HCT116 (cell line): ENCODE measurements around the gene FASN. TPM values are rescaled to one million over a fixed set of nuclear protein-coding genes. Genes with fewer than 3 reads are reported as not detected.

Source experiments
- ATAC-seq: fragments of 200-7000 bp; cut with Tn5 transposase; 2 replicates; pipeline ENCODE4 v1.9.1; 2020; ENCODE audit warnings: mild to moderate bottlenecking, moderate library complexity
- BruUV-seq: library from RNA; stranded (reverse); fragments of 400-500 nt; replicated peaks from 2 replicates; lab custom pipeline; 2021; lab: Mats Ljungman, UMichigan
- CTCF ChIA-PET: fragments of 300-600 bp; sonication (Branson Sonifier 250); formaldehyde crosslinking; loops from one replicate; lab custom pipeline; 2021; ENCODE audit warnings: antibody characterized with exemption; lab: Charles Lee
- POLR2A ChIA-PET: fragments of 300-600, 350-600 bp; sonication (Branson Sonifier 250); formaldehyde crosslinking; loops from one replicate; lab custom pipeline; 2021; ENCODE audit warnings: antibody characterized with exemption; lab: Charles Lee
- RAD21 ChIA-PET, 2 experiments: fragments of 300-600 bp; sonication (Branson Sonifier 250); formaldehyde crosslinking; loops; one replicate each; lab custom pipeline; 2023; ENCODE audit warnings: low total read pairs in 2 of 2; ENCODE audit not compliant: uncharacterized antibody in 2 of 2, unreplicated experiment in 2 of 2, low non-redundant PET in 1 of 2; lab: Charles Lee
- DNase-seq: peaks from one replicate; pipeline ENCODE4 v3.0.0-alpha.2; 2010; ENCODE audit warnings: low read depth, low spot score
- H2AFZ ChIP-seq: fragments of 200-600 bp; shearing (Covaris generic), sonication (generic); 2 replicates; pipeline ENCODE4 v1.6.1; 2017; ENCODE audit warnings: low read depth, mixed run types, mixed read lengths, antibody characterized with exemption, low read length; ENCODE audit not compliant: poor library complexity, severe bottlenecking
- H3K27ac ChIP-seq: 2 replicates; pipeline ENCODE4 v1.5.1; 2012; ENCODE audit warnings: low read depth, low read length
- H3K27me3 ChIP-seq: fragments of 200-600 bp; sonication (generic); 2 replicates; pipeline ENCODE4 v1.6.1; 2016; ENCODE audit warnings: mixed run types, low read length, mixed read lengths; ENCODE audit not compliant: insufficient read depth
- H3K36me3 ChIP-seq, 2 experiments: fragments of 200-500 bp in 1 of 2; fragments of 200-600 bp in 1 of 2; sonication (Bioruptor generic) in 1 of 2; sonication (generic) in 1 of 2; 2 replicates each; pipeline versions ENCODE4 v1.5.1 to v1.6.1; 2014 to 2016; ENCODE audit warnings: low read length in 2 of 2, inconsistent platforms in 1 of 2, mixed read lengths in 1 of 2, mixed run types in 1 of 2; ENCODE audit not compliant: insufficient read depth in 2 of 2, control insufficient read depth in 1 of 2
- H3K4me1 ChIP-seq, 2 experiments: fragments of 200-600 bp in 1 of 2; sonication (generic) in 1 of 2; 2 replicates each; pipeline versions ENCODE4 v1.5.1 to v1.6.1; 2012 to 2017; ENCODE audit warnings: low read length in 2 of 2, inconsistent platforms in 1 of 2, mild to moderate bottlenecking in 1 of 2, mixed read lengths in 1 of 2, mixed run types in 1 of 2, moderate library complexity in 1 of 2; ENCODE audit not compliant: insufficient read depth in 2 of 2, control insufficient read depth in 1 of 2
- H3K4me2 ChIP-seq: fragments of 200-600 bp; sonication (generic); 2 replicates; pipeline ENCODE4 v1.6.1; 2017; ENCODE audit warnings: mixed run types, low read length, mixed read lengths
- H3K4me3 ChIP-seq, 2 experiments: fragments of 200-600 bp in 1 of 2; sonication (generic) in 1 of 2; replicated peaks in 1 of 2; 2 replicates each; pipeline ENCODE4 v1.5.1; 2011 to 2016; ENCODE audit warnings: low read length in 2 of 2, control low read depth in 1 of 2, low read depth in 1 of 2, mild to moderate bottlenecking in 1 of 2, mixed read lengths in 1 of 2, mixed run types in 1 of 2
- H3K79me2 ChIP-seq: fragments of 200-600 bp; sonication (generic); 2 replicates; pipeline ENCODE4 v1.6.1; 2017; ENCODE audit warnings: mild to moderate bottlenecking, mixed run types, low read length, moderate library complexity, mixed read lengths; ENCODE audit not compliant: insufficient read depth
- H3K9ac ChIP-seq: fragments of 200-600 bp; sonication (generic); 2 replicates; pipeline ENCODE4 v1.6.1; 2016; ENCODE audit warnings: low read length, mixed read lengths
- H3K9me2 ChIP-seq: fragments of 200-600 bp; sonication (generic), shearing (Covaris generic); 2 replicates; pipeline ENCODE4 v1.6.1; 2017; ENCODE audit warnings: mixed run types, mild to moderate bottlenecking, moderate library complexity; ENCODE audit not compliant: insufficient read depth
- H3K9me3 ChIP-seq, 2 experiments: fragments of 200-500 bp in 1 of 2; fragments of 200-600 bp in 1 of 2; sonication (Bioruptor generic) in 1 of 2; sonication (generic) in 1 of 2; 2 replicates each; pipeline ENCODE4 v1.6.1; 2014 to 2017; ENCODE audit warnings: low read length in 2 of 2, mixed read lengths in 2 of 2, inconsistent platforms in 1 of 2, low read depth in 1 of 2, mild to moderate bottlenecking in 1 of 2, mixed run types in 1 of 2, moderate library complexity in 1 of 2; ENCODE audit not compliant: control insufficient read depth in 1 of 2, insufficient read depth in 1 of 2
- H4K20me1 ChIP-seq: fragments of 200-600 bp; sonication (generic), shearing (Covaris generic); 2 replicates; pipeline ENCODE4 v1.6.1; 2017; ENCODE audit warnings: mixed run types, mild to moderate bottlenecking, moderate library complexity; ENCODE audit not compliant: insufficient read depth
- CBX3 ChIP-seq: IDR thresholded peaks from 2 replicates; pipeline ENCODE4 v1.6.1; 2012; ENCODE audit warnings: low read depth
- EZH2phosphoT487 ChIP-seq: fragments of 200-600 bp; IDR thresholded peaks from 2 replicates; pipeline ENCODE4 v1.6.1; 2018; ENCODE audit warnings: antibody characterized with exemption, borderline replicate concordance
- POLR2A ChIP-seq: IDR thresholded peaks from 2 replicates; pipeline ENCODE4 v1.7.0; 2011; ENCODE audit warnings: borderline replicate concordance; ENCODE audit not compliant: insufficient read depth, insufficient read length; ENCODE audit errors: extremely low read depth
- RAD21 ChIP-seq: IDR thresholded peaks from 2 replicates; pipeline ENCODE4 v1.6.1; 2012; ENCODE audit warnings: low read depth, mild to moderate bottlenecking
- REST ChIP-seq: IDR thresholded peaks from 2 replicates; pipeline ENCODE4 v1.6.1; 2012; ENCODE audit warnings: low read depth
- SP1 ChIP-seq: IDR thresholded peaks from 2 replicates; pipeline ENCODE4 v1.6.1; 2012; ENCODE audit warnings: low read depth
- TCF7L2 ChIP-seq: IDR thresholded peaks from 2 replicates; pipeline ENCODE4 v1.7.0; 2011; ENCODE audit warnings: borderline replicate concordance, inconsistent platforms; ENCODE audit not compliant: insufficient read depth, insufficient read length; ENCODE audit errors: extremely low read depth
- ZFX ChIP-seq: fragments of 450-650 bp; IDR thresholded peaks from 2 replicates; pipeline ENCODE4 v1.6.1; 2017
- intact Hi-C: fragments of 100-400 bp; cut with micrococcal nuclease; formaldehyde crosslinking; loops from 2 replicates; pipeline ENCODE4 v1.10.0; 2022
- total RNA-seq: library from RNA; stranded (reverse); gene quantifications from one replicate; pipeline ENCODE4 v1.2.1, GENCODE V29; 2021; ENCODE audit not compliant: unreplicated experiment

The FASN gene
- total RNA-seq, 1 experiment from 2014 or later: 754 TPM

GRCh38 chr17:82060614-82061013, 37.4 kb downstream of the FASN start:
- H2AFZ ChIP-seq: no peak overlapping the region
- H3K9me3 ChIP-seq: no peaks in the 10 kb centered on the region
- H3K79me2 ChIP-seq: peaks cover 35% of the 10 kb centered on the region
- peaks cover 19 to 82% of the 10 kb centered on the region in 2 experiments for H3K36me3 ChIP-seq
- H3K27ac ChIP-seq: peak overlapping the region; percentile 23; the same call in 1 of the 2 replicates
- DNase-seq: no peak
- no peaks in the 10 kb centered on the region; the same call in 1 of the 2 replicates for H4K20me1 ChIP-seq
- POLR2A ChIA-PET: no interaction called here
- no TSS peak for BruUV-seq
- no peaks in the 10 kb centered on the region for H3K27me3 ChIP-seq
- RAD21 ChIA-PET: no interaction called here
- TF ChIP-seq ZFX (no peak), SP1 (no peak), CBX3 (no peak), RAD21 (no peak), REST (no peak), TCF7L2 (no peak), EZH2phosphoT487 (no peak), POLR2A (no peak)
- TF ChIP-seq, all 23 proteins: peak for 0
- H3K4me3 ChIP-seq: no peak overlapping the region
- H3K4me2 ChIP-seq: no peak overlapping the region
- intact Hi-C loops: no loop called here
- no peak overlapping the region for H3K9ac ChIP-seq
- CTCF ChIA-PET: no interaction called here
- no peaks in the 10 kb centered on the region for H3K9me2 ChIP-seq
- H3K4me1 ChIP-seq: peaks cover 8 to 19% of the 10 kb centered on the region in 2 experiments; a peak in 3 of 4 replicates
- no peak for ATAC-seq
